Skin of body (tissue), 2 donors: Measurements from ENCODE around the gene SNCAIP. TPM values are rescaled to one million over a fixed set of nuclear protein-coding genes. Genes with fewer than 3 reads are reported as not detected.

Experiments
- DNase-seq: peaks from one replicate; lab custom pipeline; 2025; lab: John Stamatoyannopoulos, UW
- total RNA-seq: library from RNA; depleted of rRNA; stranded (reverse); fragments of >200 nt; gene quantifications from one replicate; pipeline ENCODE4 v1.2.3, GENCODE V29; 2014

Gene SNCAIP
- total RNA-seq: 12.5 TPM

DNA sequence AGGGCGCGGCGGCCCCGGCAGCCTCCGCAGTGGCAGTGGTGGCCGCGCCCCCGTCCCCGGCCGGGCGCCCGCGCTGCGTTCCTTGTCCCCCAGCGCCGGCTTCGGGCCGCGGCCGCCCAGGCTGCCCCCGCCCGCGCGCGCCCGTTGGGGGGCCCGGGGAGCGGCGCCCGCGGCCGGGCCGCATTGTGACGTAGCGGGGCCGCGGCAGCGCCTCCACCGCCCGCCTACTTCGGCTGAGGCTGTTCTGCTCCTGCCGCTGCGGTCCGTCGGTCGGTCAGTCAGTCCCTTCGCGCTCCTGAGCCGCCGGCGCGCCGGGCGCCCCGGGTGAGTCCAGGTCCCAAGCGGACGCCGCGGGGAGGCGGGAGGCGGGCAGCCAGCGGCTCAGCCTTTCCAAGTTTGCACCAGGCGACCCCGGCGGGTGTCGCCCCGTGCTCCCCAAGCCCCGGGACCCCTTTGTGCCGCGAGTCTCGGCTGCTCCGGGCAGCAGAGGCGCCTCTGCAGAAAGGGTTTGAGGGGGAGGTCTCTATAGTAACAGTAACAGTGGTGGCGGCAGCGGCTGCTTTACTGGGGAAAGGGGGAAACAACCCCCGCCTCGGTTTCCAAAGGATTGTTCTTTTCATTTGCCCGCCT, at the start of gene SNCAIP:
TSS of gene SNCAIP (plus strand) at position 277 of the 630 bp plus-strand sequence. CDS start 78,898 bp downstream, outside the sequence.
- no peak for DNase-seq

- no peak for DNase-seq
Measured at GRCh38 chr5:122263352-122264030, 48.5 kb upstream of the SNCAIP start.

DNA sequence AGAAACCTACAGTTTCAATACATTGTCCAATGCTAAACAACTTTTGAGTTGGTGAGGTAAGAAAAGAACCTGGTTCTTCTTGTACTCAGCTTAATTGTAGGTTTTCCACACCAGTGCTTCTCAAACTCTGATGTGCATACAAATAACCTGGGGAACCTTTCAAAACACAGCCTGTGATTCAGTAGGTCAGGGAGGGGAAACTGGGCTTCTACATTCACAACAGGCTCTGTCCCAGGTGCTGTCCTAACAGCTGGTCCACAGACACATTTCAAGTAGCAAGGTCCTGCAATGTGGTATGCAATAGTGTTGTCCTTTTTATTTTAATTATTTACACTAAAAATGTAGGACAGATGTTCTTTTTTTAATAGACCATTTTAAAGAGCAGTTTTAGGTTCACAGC, 47.4 kb upstream of the SNCAIP start:
- no peak for DNase-seq

DNA sequence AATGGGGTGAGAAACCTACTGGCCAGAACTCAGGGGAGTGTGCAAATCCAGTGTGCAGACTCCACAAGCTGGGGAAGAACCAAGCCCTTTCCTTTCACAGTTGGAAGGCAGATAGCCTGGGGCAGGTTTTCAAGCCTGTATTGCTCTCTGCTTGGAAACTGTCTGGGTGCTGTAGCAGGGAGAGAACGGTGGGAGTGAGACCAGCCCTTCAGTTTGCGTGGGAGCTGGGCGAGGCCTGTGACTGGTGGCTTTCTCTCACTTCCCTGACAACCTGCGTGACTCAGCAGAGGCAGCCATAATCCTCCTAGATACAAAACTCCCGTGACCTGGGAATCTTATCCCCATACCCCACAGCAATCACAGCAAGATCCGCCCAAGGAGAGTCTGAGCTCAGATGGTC, 44.9 kb upstream of the SNCAIP start:
- DNase-seq: no peak

GRCh38 chr5:122273696-122274095, 38.3 kb upstream of the SNCAIP start:
- DNase-seq: no peak

- DNase-seq: no peak
Measured at GRCh38 chr5:122283592-122283991, 28.4 kb upstream of the SNCAIP start.

GRCh38 chr5:122286541-122286940, 25.5 kb upstream of the SNCAIP start:
- no peak for DNase-seq

DNA sequence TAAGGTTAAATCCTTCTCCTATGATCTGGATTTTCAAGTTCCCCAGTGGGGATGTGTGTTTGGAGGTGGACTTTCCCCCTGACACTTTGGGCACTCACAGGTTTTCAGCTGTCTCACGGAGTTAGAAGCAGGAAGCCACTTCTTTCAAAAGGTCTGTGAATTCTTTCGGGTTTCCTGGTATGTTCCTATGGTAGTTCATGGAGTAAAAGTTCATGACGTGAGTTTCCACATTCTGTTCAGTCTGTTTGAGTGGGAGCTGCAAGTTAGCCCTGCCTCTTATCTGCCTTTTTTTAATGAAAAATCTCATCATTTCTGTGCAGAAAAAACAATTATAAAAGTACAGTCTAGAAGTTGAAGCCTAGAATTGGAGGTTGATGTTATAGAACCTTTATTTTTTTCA, 24.9 kb upstream of the SNCAIP start:
- no peak for DNase-seq

DNA sequence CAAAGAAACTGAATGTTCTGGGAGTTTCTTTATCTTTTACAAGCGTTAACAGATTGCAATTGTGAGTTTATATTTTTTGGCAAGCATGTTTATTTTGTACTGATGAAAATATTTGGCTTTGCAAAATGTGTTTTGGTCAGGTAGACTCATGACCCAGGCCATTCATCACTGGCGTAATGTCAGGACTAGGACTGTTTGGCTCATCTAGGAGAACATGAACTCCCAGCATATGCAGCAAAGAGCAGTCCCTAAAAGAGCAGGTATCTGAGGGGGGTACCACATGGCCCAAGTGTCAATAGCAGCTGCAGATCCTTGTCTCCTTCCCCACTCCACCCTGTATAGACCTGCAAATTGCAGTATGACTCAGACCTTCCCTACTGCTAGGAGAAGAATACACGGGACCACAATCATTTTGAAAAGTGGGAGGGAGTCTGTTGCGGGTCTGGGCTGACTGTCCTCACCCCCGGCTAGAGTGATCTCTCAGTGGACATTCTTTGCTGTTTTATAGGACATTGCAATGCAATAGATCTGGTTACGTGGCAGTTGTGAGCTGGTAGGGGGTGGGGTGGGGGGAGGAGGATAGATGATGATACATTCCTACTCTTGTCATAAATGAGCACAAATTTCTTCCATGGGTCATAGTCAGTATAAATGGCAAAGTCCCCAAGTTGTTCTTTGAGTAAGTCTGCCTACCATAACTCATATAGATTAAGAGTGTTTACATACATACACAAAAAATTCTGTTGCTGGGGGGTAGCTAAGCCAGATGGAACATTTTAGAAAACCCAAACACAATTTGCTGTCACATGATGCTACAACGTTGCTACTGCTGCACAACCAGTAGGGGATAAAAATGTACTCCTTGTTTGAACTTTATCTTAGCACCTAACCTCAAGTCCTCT, 20.8 kb upstream of the SNCAIP start:
- peak; percentile 2 for DNase-seq

GRCh38 chr5:122292332-122292731, 19.7 kb upstream of the SNCAIP start:
- peak; percentile 20 for DNase-seq

DNA sequence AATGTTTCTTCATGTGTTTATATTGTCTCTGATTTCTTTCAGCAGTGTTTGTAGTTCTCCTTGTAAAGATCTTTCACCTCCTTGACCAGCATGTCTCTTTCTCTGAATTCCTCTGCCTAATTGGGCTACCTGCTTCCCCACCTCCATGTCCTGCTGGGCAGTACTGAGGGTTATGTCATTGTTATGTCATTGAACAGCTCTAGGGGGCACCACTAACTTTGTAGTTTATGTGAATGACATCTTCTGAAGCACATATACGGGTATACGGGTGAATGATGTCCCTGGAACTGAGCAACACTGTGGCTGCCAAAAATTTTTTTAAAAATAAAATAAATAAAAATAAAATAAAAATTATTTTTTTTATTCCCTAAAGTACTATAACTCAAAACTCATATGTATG, 16.9 kb upstream of the SNCAIP start:
- DNase-seq: no peak

GRCh38 chr5:122296871-122297270, 15.2 kb upstream of the SNCAIP start:
- DNase-seq: no peak

DNA sequence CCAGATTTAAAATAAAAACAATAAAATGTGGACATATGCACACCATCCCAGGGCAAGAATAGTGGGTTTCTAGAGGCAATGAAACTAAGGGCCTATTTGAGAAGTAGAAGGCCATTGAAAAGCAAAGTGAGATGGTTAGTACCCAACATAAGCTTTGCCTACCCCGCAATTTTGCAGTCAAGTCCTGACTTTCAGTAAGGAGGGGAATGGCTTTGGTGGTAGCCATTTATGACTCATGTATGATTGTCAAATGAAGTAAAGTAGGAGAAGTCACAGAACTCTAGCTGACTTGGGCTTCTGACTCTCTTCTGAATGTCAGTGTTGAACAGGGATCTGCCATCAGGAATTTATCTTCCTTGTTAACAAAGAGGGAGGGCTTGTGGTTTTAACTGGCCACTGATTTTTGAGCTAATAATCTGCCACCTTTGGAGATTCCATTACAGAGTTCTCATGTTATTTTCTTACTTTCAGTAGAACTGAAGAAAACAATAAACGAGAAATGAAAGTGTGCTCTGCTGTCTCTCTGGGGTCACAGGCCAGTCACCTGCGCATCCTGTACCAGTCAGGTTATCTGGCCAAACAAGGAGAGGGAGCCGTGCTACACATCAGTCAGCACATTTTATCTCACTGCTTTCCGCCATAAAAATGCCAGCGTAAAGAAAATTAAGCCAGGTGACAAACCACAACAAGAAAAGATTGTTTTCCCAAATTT, 14.3 kb upstream of the SNCAIP start:
- no peak for DNase-seq

DNA sequence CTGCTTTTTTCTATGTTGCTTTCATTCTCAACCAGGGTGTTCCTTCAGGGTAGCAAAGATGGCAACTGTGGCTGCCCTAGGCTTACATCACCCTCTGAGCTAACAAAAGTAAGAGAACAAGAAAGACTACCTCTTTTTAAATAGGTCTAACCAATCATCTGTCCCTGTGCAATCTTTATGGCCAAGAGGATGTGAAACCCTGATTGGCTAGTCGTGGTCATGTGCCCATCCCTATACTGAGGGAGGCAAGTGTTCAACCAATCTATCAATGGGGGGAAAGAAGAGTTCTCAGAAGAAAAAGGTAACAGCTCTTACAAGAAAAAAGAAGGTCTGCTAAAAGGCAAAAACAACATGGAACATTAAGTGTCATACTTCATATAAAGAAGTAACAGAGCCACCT, 11.7 kb upstream of the SNCAIP start:
- no peak for DNase-seq

GRCh38 chr5:122301016-122301415, 11.0 kb upstream of the SNCAIP start:
- peak; percentile 46 for DNase-seq

GRCh38 chr5:122304471-122305215, 7.4 kb upstream of the SNCAIP start:
- DNase-seq: peak; percentile 23

DNA sequence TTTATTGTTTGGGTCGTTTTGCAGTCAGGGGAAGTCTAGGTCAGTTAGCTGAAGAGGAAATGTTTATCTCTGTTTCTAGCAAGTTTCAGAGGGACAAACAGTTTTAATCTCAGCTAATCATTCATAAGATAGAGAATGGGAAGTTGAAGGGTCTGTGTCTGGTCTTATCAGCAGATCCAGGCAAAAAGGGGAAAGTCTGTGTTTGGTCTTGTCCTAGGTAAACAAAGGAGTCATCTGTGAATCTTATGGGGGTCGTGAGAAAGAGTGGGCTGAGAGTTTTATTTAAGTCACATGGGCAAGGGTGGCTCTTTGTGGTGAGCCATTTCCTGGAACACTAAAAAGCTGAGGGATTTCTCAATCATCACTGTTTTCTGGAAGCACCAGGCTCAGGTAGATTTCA, 5.6 kb upstream of the SNCAIP start:
- no peak for DNase-seq

DNA sequence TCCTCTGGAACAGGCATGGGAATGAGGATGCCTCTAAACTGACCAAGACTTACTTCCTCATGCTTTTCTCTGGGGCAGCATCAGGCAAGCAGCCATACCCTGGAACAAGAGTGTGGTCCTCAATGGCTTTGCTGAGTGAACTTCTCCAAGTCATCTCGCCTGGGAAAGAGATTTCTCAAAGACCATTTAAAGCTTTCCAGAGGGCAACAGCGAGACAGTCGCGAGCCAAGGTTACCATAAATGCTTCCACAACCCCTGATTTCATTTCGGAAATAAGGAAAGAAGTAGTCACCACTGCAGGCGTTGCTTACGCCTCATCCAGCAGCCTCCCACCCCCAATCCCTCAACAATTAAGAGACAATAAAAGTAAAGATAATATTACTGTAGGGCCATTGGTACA, 1.1 kb upstream of the SNCAIP start:
- DNase-seq: peak; percentile 37

- DNase-seq: no peak
Measured at GRCh38 chr5:122311497-122311960, 508 bp upstream of the SNCAIP start.

GRCh38 chr5:122312591-122313406, 762 bp downstream of the SNCAIP start:
- peak; percentile 71 for DNase-seq
